ENCODE data around the gene INSIG1. TPM values are rescaled to one million over a fixed set of nuclear protein-coding genes. Genes with fewer than 3 reads are reported as not detected.

Gene INSIG1
- total and polyA plus RNA-seq, 2 of the 4 experiments (the other 2 are of a cell fraction) = 19.0 to 26.0 TPM

GRCh38 chr7:155265144-155265543 lies 32.5 kb upstream of the INSIG1 start:
- no peaks in the 10 kb centered on the region for H3K79me1 ChIP-seq (ENCODE audit: low read depth in 1 of 2, low read length in 2 of 2)
- H3K36me3 ChIP-seq (ENCODE audit: control insufficient read depth, insufficient read depth, low read length) = no peaks in the 10 kb centered on the region
- H3K56ac ChIP-seq (ENCODE audit: extremely low read depth, insufficient read depth, low read length) = no peak overlapping the region
- no peak overlapping the region for H4K5ac ChIP-seq (ENCODE audit: low read depth, low read length)
- no peak overlapping the region for H2AK9ac ChIP-seq (replicated peaks; ENCODE audit: low read depth, low read length, poor library complexity)
- no peak overlapping the region for H3K14ac ChIP-seq (replicated peaks; ENCODE audit: low read depth, low read length)
- ATAC-seq (ENCODE audit: low read depth) (no peak), DNase-seq (no peak)
- H4K91ac ChIP-seq (ENCODE audit: insufficient read depth, low read depth, low read length) = no peak overlapping the region
- 91% methylated on average over 3 of the region's 7 CpGs; no CpG with 5 or more reads in 1 of the 2 experiments for WGBS, 2 experiments (ENCODE audit: extremely low coverage in 2 of 2, insufficient read length in 1 of 2)
- no peak overlapping the region for H3K27ac ChIP-seq (ENCODE audit: insufficient read depth, low read length)
- intact Hi-C loops (cut with micrococcal nuclease) (no loop called here), in situ Hi-C loops (cut with MboI; ENCODE audit: low sequenced_read_pairs) (no loop called here), dilution Hi-C loops (cut with HindIII; ENCODE audit: low sequenced_read_pairs, unreplicated experiment) (no loop called here)
- CTCF ChIA-PET = no interaction called here
- BruUV-seq (replicated peaks) = no TSS peak
- H2AFZ ChIP-seq (replicated peaks; ENCODE audit: low read length, poor library complexity) = no peak overlapping the region
- H2AK5ac ChIP-seq (ENCODE audit: low read depth, low read length) = no peak overlapping the region
- H4K20me1 ChIP-seq (ENCODE audit: insufficient read depth, low read length) = no peaks in the 10 kb centered on the region
- no peak overlapping the region for H3K4me3 ChIP-seq (ENCODE audit: insufficient read depth, low read depth, low read length)
- H3K27me3 ChIP-seq (ENCODE audit: control insufficient read depth, insufficient read depth, low read length) = peaks cover 3% of the 10 kb centered on the region; the same call in 1 of the 2 replicates
- H2BK15ac ChIP-seq (ENCODE audit: low read depth, low read length) = no peak overlapping the region
- H2BK120ac ChIP-seq (ENCODE audit: low read depth, low read length) = no peak overlapping the region
- TF ChIP-seq CTCF (conservative IDR thresholded peaks at IDR 0.05; ENCODE audit: low read depth, low read length) = no peak
- no peak for TF ChIP-seq FOS (IDR thresholded peaks at IDR 0.05; ENCODE audit: low read depth, low read length)
- no peak overlapping the region for H2BK20ac ChIP-seq (ENCODE audit: low read depth, low read length)
- no peak overlapping the region for H3K9ac ChIP-seq (ENCODE audit: low read depth, low read length)
- no peak overlapping the region for H3K23ac ChIP-seq (ENCODE audit: low read depth, low read length)
- H4K8ac ChIP-seq (ENCODE audit: low read depth in 2 of 2, low read length in 2 of 2) = no peak overlapping the region
- H3K9me3 ChIP-seq (ENCODE audit: control insufficient read depth, insufficient read depth, low read length) = no peaks in the 10 kb centered on the region
- no peaks in the 10 kb centered on the region; the same call in 1 of the 2 replicates for H3K4me1 ChIP-seq (ENCODE audit: control insufficient read depth, insufficient read depth, low read length)
- no peak overlapping the region for H3K4ac ChIP-seq (ENCODE audit: low read depth, low read length)
- POLR2A ChIA-PET (ENCODE audit: unreplicated experiment) = no interaction called here
- no peak overlapping the region for H3K18ac ChIP-seq (ENCODE audit: low read depth, low read length)
- peaks cover 3% of the 10 kb centered on the region; the same call in 1 of the 2 replicates for H3K9me1 ChIP-seq (ENCODE audit: insufficient read depth, low read length)
- no peak overlapping the region for H3K4me2 ChIP-seq (ENCODE audit: low read depth, low read length)
- H2BK5ac ChIP-seq (ENCODE audit: low read depth, low read length, poor library complexity, severe bottlenecking) = no peak overlapping the region

Data from IMR-90 (cell line).